Mucosa of stomach (tissue), 1 donor: ENCODE data around the gene ZNF358.
A peak's percentile ranks its signal among the peaks of the same experiment; 100 is the strongest.

ENCODE experiments used
- H3K27me3 ChIP-seq: one replicate; pipeline ENCODE4 v1.7.0; 2013; ENCODE audit warnings: mild to moderate bottlenecking, low read length; ENCODE audit not compliant: control insufficient read depth, insufficient read depth
- H3K36me3 ChIP-seq: one replicate; pipeline ENCODE4 v1.7.0; 2013; ENCODE audit warnings: low read length; ENCODE audit not compliant: control insufficient read depth, insufficient read depth
- H3K4me1 ChIP-seq: one replicate; pipeline ENCODE4 v1.7.0; 2013; ENCODE audit warnings: mild to moderate bottlenecking, low read length; ENCODE audit not compliant: control insufficient read depth, insufficient read depth
- H3K4me3 ChIP-seq: one replicate; pipeline ENCODE4 v1.7.0; 2013; ENCODE audit warnings: low read length
- H3K9ac ChIP-seq: one replicate; pipeline ENCODE4 v1.7.0; 2013; ENCODE audit warnings: mild to moderate bottlenecking, low read length, moderate library complexity
- H3K9me3 ChIP-seq: one replicate; pipeline ENCODE4 v1.7.0; 2013; ENCODE audit warnings: mild to moderate bottlenecking, low read length, moderate library complexity; ENCODE audit not compliant: control insufficient read depth
- donor health status: Pancreatic carcinoma.

Gene ZNF358

GRCh38 chr19:7513809-7514642, 1.9 kb upstream of the ZNF358 start:
- Histone ChIP-seq H3K36me3 (no peaks in the 10 kb centered on the region), H3K4me3 (no peak overlapping the region), H3K27me3 (no peaks in the 10 kb centered on the region), H3K9ac (no peak overlapping the region), H3K9me3 (no peaks in the 10 kb centered on the region), H3K4me1 (peaks cover 8% of the 10 kb centered on the region)

- H3K9ac ChIP-seq: peak overlapping the region; percentile 58
- H3K36me3 ChIP-seq: no peaks in the 10 kb centered on the region
- no peak overlapping the region for H3K4me3 ChIP-seq
- no peaks in the 10 kb centered on the region for H3K27me3 ChIP-seq
- H3K9me3 ChIP-seq: no peaks in the 10 kb centered on the region
- H3K4me1 ChIP-seq: peaks cover 8% of the 10 kb centered on the region
These were observed 726 bp upstream of the ZNF358 start for GRCh38 chr19:7515110-7515644.

- H3K9me3 ChIP-seq: no peaks in the 10 kb centered on the region
- no peaks in the 10 kb centered on the region for H3K36me3 ChIP-seq
- peaks cover 8% of the 10 kb centered on the region for H3K4me1 ChIP-seq
- H3K4me3 ChIP-seq: peak overlapping the region; percentile 60
- H3K27me3 ChIP-seq: no peaks in the 10 kb centered on the region
- H3K9ac ChIP-seq: peak overlapping the region; percentile 83
These were observed 430 bp downstream of the ZNF358 start for GRCh38 chr19:7516333-7516732.

GRCh38 chr19:7516878-7517277, 975 bp downstream of the ZNF358 start:
- H3K9ac ChIP-seq: peak overlapping the region; percentile 83
- H3K9me3 ChIP-seq: no peaks in the 10 kb centered on the region
- H3K27me3 ChIP-seq: no peaks in the 10 kb centered on the region
- H3K36me3 ChIP-seq: no peaks in the 10 kb centered on the region
- H3K4me3 ChIP-seq: peak overlapping the region; percentile 60
- peaks cover 10% of the 10 kb centered on the region for H3K4me1 ChIP-seq

GRCh38 chr19:7519361-7520130, 3.6 kb downstream of the ZNF358 start:
- no peak overlapping the region for H3K9ac ChIP-seq
- H3K4me1 ChIP-seq: peaks cover 26% of the 10 kb centered on the region
- H3K36me3 ChIP-seq: no peaks in the 10 kb centered on the region
- H3K9me3 ChIP-seq: no peaks in the 10 kb centered on the region
- no peak overlapping the region for H3K4me3 ChIP-seq
- H3K27me3 ChIP-seq: no peaks in the 10 kb centered on the region

GRCh38 chr19:7520131-7521051, 4.5 kb downstream of the ZNF358 start:
- no peaks in the 10 kb centered on the region for H3K9me3 ChIP-seq
- no peak overlapping the region for H3K4me3 ChIP-seq
- peaks cover 26% of the 10 kb centered on the region for H3K4me1 ChIP-seq
- no peaks in the 10 kb centered on the region for H3K27me3 ChIP-seq
- no peak overlapping the region for H3K9ac ChIP-seq
- no peaks in the 10 kb centered on the region for H3K36me3 ChIP-seq

GRCh38 chr19:7521551-7522071, 5.7 kb downstream of the ZNF358 start:
- H3K27me3 ChIP-seq: no peaks in the 10 kb centered on the region
- peak overlapping the region; percentile 60 for H3K9ac ChIP-seq
- H3K4me3 ChIP-seq: peak overlapping the region; percentile 71
- no peaks in the 10 kb centered on the region for H3K36me3 ChIP-seq
- H3K9me3 ChIP-seq: no peaks in the 10 kb centered on the region
- peaks cover 23% of the 10 kb centered on the region for H3K4me1 ChIP-seq

GRCh38 chr19:7522072-7522922, 6.4 kb downstream of the ZNF358 start, which contains the start of gene MCOLN1:
TSS of gene MCOLN1 (plus strand) at chr19:7522624. CDS start at chr19:7522751, 127 bp downstream.
- Histone ChIP-seq H3K4me3 (peak within 1 kb of the TSS; percentile 71), H3K4me1 (peaks cover 18% of the 10 kb centered on the region), H3K9me3 (no peaks in the 10 kb centered on the region), H3K27me3 (no peaks in the 10 kb centered on the region), H3K36me3 (no peaks in the 10 kb centered on the region), H3K9ac (peak within 1 kb of the TSS; percentile 69)

GRCh38 chr19:7522923-7523667, 7.2 kb downstream of the ZNF358 start:
- Histone ChIP-seq H3K9me3 (no peaks in the 10 kb centered on the region), H3K4me3 (peak overlapping the region; percentile 71), H3K9ac (peak overlapping the region; percentile 69), H3K4me1 (peaks cover 18% of the 10 kb centered on the region), H3K36me3 (no peaks in the 10 kb centered on the region), H3K27me3 (no peaks in the 10 kb centered on the region)

- Histone ChIP-seq H3K4me1 (peaks cover 18% of the 10 kb centered on the region), H3K27me3 (no peaks in the 10 kb centered on the region), H3K9ac (no peak overlapping the region)
These were observed 8.6 kb downstream of the ZNF358 start for GRCh38 chr19:7524523-7524922.

More at GRCh38 chr19:7524523-7524922, 8.6 kb downstream of the ZNF358 start:
- Histone ChIP-seq H3K4me3 (no peak overlapping the region), H3K9me3 (no peaks in the 10 kb centered on the region), H3K36me3 (no peaks in the 10 kb centered on the region)
